ENCODE measurements around the gene DNM3.

The DNM3 gene

GRCh38 chr1:172220376-172220775 is 379.1 kb downstream of the DNM3 start:
- Histone ChIP-seq H3K79me1 (replicated peaks; ENCODE audit: low read length, poor library complexity, severe bottlenecking) (no peaks in the 10 kb centered on the region), H4K8ac (ENCODE audit: low read length) (no peak overlapping the region), H3K4me2 (ENCODE audit: low read length, poor library complexity, severe bottlenecking) (no peak overlapping the region), H2BK5ac (ENCODE audit: low read depth, low read length, poor library complexity, severe bottlenecking) (no peak overlapping the region), H4K91ac (ENCODE audit: low read length) (no peak overlapping the region), H3K27ac (ENCODE audit: low read length, poor library complexity, severe bottlenecking) (no peak overlapping the region), H3K27me3 (ENCODE audit: control insufficient read depth in 1 of 2, insufficient read depth in 1 of 2, low read length in 2 of 2) (no peaks in the 10 kb centered on the region), H3K14ac (ENCODE audit: low read length in 2 of 2) (no peak overlapping the region), H3K4ac (ENCODE audit: low read depth in 1 of 2, low read length in 2 of 2) (no peak overlapping the region), H2BK120ac (ENCODE audit: low read depth, low read length) (no peak overlapping the region), H3K9ac (ENCODE audit: low read length) (no peak overlapping the region), H2AFZ (ENCODE audit: low read depth, low read length) (no peak overlapping the region), H3K36me3 (ENCODE audit: control insufficient read depth in 1 of 2, insufficient read depth in 2 of 2, low read depth in 1 of 2, low read length in 2 of 2) (no peaks in the 10 kb centered on the region), H2BK12ac (ENCODE audit: low read length in 2 of 2) (no peak overlapping the region), H2AK5ac (ENCODE audit: low read length, severe bottlenecking) (no peak overlapping the region), H2BK15ac (ENCODE audit: low read depth, poor library complexity, severe bottlenecking) (no peak overlapping the region), H3K4me1 (ENCODE audit: control insufficient read depth, insufficient read depth, low read depth, low read length) (no peaks in the 10 kb centered on the region), H3K4me3 (ENCODE audit: insufficient read depth in 1 of 2, low read depth in 1 of 2, low read length in 2 of 2) (no peak overlapping the region), H3K18ac (ENCODE audit: low read depth in 1 of 2, low read length in 2 of 2) (no peak overlapping the region), H3K9me3 (ENCODE audit: control insufficient read depth, low read length) (no peaks in the 10 kb centered on the region), H3K23ac (ENCODE audit: low read length in 2 of 2) (no peak overlapping the region)
- 87% methylated on average over 2 of the region's 2 CpGs for WGBS
- no peak for DNase-seq

GRCh38 chr1:172221436-172221835 is 380.1 kb downstream of the DNM3 start:
- H3K36me3 ChIP-seq (ENCODE audit: control insufficient read depth in 1 of 2, insufficient read depth in 2 of 2, low read depth in 1 of 2, low read length in 2 of 2): no peaks in the 10 kb centered on the region
- H3K18ac ChIP-seq (ENCODE audit: low read depth in 1 of 2, low read length in 2 of 2): no peak overlapping the region
- no peak overlapping the region for H4K8ac ChIP-seq (ENCODE audit: low read length)
- H3K14ac ChIP-seq (ENCODE audit: low read length in 2 of 2): no peak overlapping the region
- H3K4me2 ChIP-seq (ENCODE audit: low read length, poor library complexity, severe bottlenecking): no peak overlapping the region
- H2BK120ac ChIP-seq (ENCODE audit: low read depth, low read length): no peak overlapping the region
- no peaks in the 10 kb centered on the region for H3K27me3 ChIP-seq (ENCODE audit: control insufficient read depth in 1 of 2, insufficient read depth in 1 of 2, low read length in 2 of 2)
- no peak overlapping the region for H3K27ac ChIP-seq (ENCODE audit: low read length, poor library complexity, severe bottlenecking)
- H3K9me3 ChIP-seq (ENCODE audit: control insufficient read depth, low read length): no peaks in the 10 kb centered on the region
- H3K4ac ChIP-seq (ENCODE audit: low read depth in 1 of 2, low read length in 2 of 2): no peak overlapping the region
- no peak overlapping the region for H2BK12ac ChIP-seq (ENCODE audit: low read length in 2 of 2)
- no peak overlapping the region for H3K9ac ChIP-seq (ENCODE audit: low read length)
- H3K23ac ChIP-seq (ENCODE audit: low read length in 2 of 2): no peak overlapping the region
- H4K91ac ChIP-seq (ENCODE audit: low read length): no peak overlapping the region
- H3K79me1 ChIP-seq (replicated peaks; ENCODE audit: low read length, poor library complexity, severe bottlenecking): no peaks in the 10 kb centered on the region
- 85% methylated on average over 1 of the region's 2 CpGs for WGBS
- no peak for DNase-seq
- H2AFZ ChIP-seq (ENCODE audit: low read depth, low read length): no peak overlapping the region
- no peak overlapping the region for H2BK5ac ChIP-seq (ENCODE audit: low read depth, low read length, poor library complexity, severe bottlenecking)
- H2BK15ac ChIP-seq (ENCODE audit: low read depth, poor library complexity, severe bottlenecking): no peak overlapping the region
- no peak overlapping the region for H2AK5ac ChIP-seq (ENCODE audit: low read length, severe bottlenecking)
- no peaks in the 10 kb centered on the region for H3K4me1 ChIP-seq (ENCODE audit: control insufficient read depth, insufficient read depth, low read depth, low read length)
- H3K4me3 ChIP-seq (ENCODE audit: insufficient read depth in 1 of 2, low read depth in 1 of 2, low read length in 2 of 2): no peak overlapping the region

- Histone ChIP-seq H2BK15ac (ENCODE audit: low read depth, poor library complexity, severe bottlenecking) (no peak overlapping the region), H3K4me1 (ENCODE audit: control insufficient read depth, insufficient read depth, low read depth, low read length) (no peaks in the 10 kb centered on the region), H3K4me2 (ENCODE audit: low read length, poor library complexity, severe bottlenecking) (no peak overlapping the region), H3K79me1 (replicated peaks; ENCODE audit: low read length, poor library complexity, severe bottlenecking) (no peaks in the 10 kb centered on the region), H4K91ac (ENCODE audit: low read length) (no peak overlapping the region), H3K9ac (ENCODE audit: low read length) (no peak overlapping the region), H3K9me3 (ENCODE audit: control insufficient read depth, low read length) (no peaks in the 10 kb centered on the region), H3K14ac (ENCODE audit: low read length in 2 of 2) (no peak overlapping the region), H2BK12ac (ENCODE audit: low read length in 2 of 2) (no peak overlapping the region), H2AFZ (ENCODE audit: low read depth, low read length) (no peak overlapping the region), H3K27ac (ENCODE audit: low read length, poor library complexity, severe bottlenecking) (no peak overlapping the region), H3K18ac (ENCODE audit: low read depth in 1 of 2, low read length in 2 of 2) (no peak overlapping the region), H3K27me3 (ENCODE audit: control insufficient read depth in 1 of 2, insufficient read depth in 1 of 2, low read length in 2 of 2) (no peaks in the 10 kb centered on the region), H3K36me3 (ENCODE audit: control insufficient read depth in 1 of 2, insufficient read depth in 2 of 2, low read depth in 1 of 2, low read length in 2 of 2) (no peaks in the 10 kb centered on the region), H3K4me3 (ENCODE audit: insufficient read depth in 1 of 2, low read depth in 1 of 2, low read length in 2 of 2) (no peak overlapping the region), H2BK5ac (ENCODE audit: low read depth, low read length, poor library complexity, severe bottlenecking) (no peak overlapping the region), H2AK5ac (ENCODE audit: low read length, severe bottlenecking) (no peak overlapping the region), H2BK120ac (ENCODE audit: low read depth, low read length) (no peak overlapping the region), H3K23ac (ENCODE audit: low read length in 2 of 2) (no peak overlapping the region), H4K8ac (ENCODE audit: low read length) (no peak overlapping the region), H3K4ac (ENCODE audit: low read depth in 1 of 2, low read length in 2 of 2) (no peak overlapping the region)
- 97% methylated on average over 3 of the region's 3 CpGs for WGBS
- DNase-seq: no peak
These were observed 383.6 kb downstream of the DNM3 start for GRCh38 chr1:172224871-172225270.

GRCh38 chr1:172229942-172230341 is 388.6 kb downstream of the DNM3 start:
- Histone ChIP-seq H3K4me3 (ENCODE audit: insufficient read depth in 1 of 2, low read depth in 1 of 2, low read length in 2 of 2) (no peak overlapping the region), H3K9ac (ENCODE audit: low read length) (no peak overlapping the region), H3K9me3 (ENCODE audit: control insufficient read depth, low read length) (no peaks in the 10 kb centered on the region), H2BK5ac (ENCODE audit: low read depth, low read length, poor library complexity, severe bottlenecking) (no peak overlapping the region), H3K36me3 (ENCODE audit: control insufficient read depth in 1 of 2, insufficient read depth in 2 of 2, low read depth in 1 of 2, low read length in 2 of 2) (no peaks in the 10 kb centered on the region), H2AFZ (ENCODE audit: low read depth, low read length) (no peak overlapping the region), H4K91ac (ENCODE audit: low read length) (no peak overlapping the region), H3K4me1 (ENCODE audit: control insufficient read depth, insufficient read depth, low read depth, low read length) (no peaks in the 10 kb centered on the region), H2BK12ac (ENCODE audit: low read length in 2 of 2) (no peak overlapping the region), H3K27me3 (ENCODE audit: control insufficient read depth in 1 of 2, insufficient read depth in 1 of 2, low read length in 2 of 2) (no peaks in the 10 kb centered on the region), H2BK15ac (ENCODE audit: low read depth, poor library complexity, severe bottlenecking) (no peak overlapping the region), H3K23ac (ENCODE audit: low read length in 2 of 2) (no peak overlapping the region), H2BK120ac (ENCODE audit: low read depth, low read length) (no peak overlapping the region), H3K18ac (ENCODE audit: low read depth in 1 of 2, low read length in 2 of 2) (no peak overlapping the region), H3K4me2 (ENCODE audit: low read length, poor library complexity, severe bottlenecking) (no peak overlapping the region), H3K4ac (ENCODE audit: low read depth in 1 of 2, low read length in 2 of 2) (no peak overlapping the region), H3K79me1 (replicated peaks; ENCODE audit: low read length, poor library complexity, severe bottlenecking) (no peaks in the 10 kb centered on the region), H3K14ac (ENCODE audit: low read length in 2 of 2) (no peak overlapping the region), H2AK5ac (ENCODE audit: low read length, severe bottlenecking) (no peak overlapping the region), H4K8ac (ENCODE audit: low read length) (no peak overlapping the region), H3K27ac (ENCODE audit: low read length, poor library complexity, severe bottlenecking) (no peak overlapping the region)
- WGBS: no CpG with 5 or more reads among the region's 1 CpG
- no peak for DNase-seq
